Panc1 (cell line): ENCODE data around the gene IGSF21. TPM values are rescaled to one million over a fixed set of nuclear protein-coding genes. Genes with fewer than 3 reads are reported as not detected.

Source experiments
- ATAC-seq: fragments of 200-7000 bp; cut with Tn5 transposase; 2 replicates; pipeline ENCODE4 v1.9.1; 2020; ENCODE audit warnings: mild to moderate bottlenecking, moderate library complexity
- BruUV-seq: library from RNA; stranded (reverse); fragments of 400-500 nt; replicated peaks from 2 replicates; lab custom pipeline; 2021; lab: Mats Ljungman, UMichigan
- CTCF ChIA-PET: fragments of 300-600 bp; sonication (Branson Sonifier 250); formaldehyde crosslinking; loops from one replicate; lab custom pipeline; 2022; ENCODE audit warnings: antibody characterized with exemption; lab: Charles Lee
- POLR2A ChIA-PET: fragments of 300-600 bp; sonication (Branson Sonifier 250); formaldehyde crosslinking; loops from one replicate; lab custom pipeline; 2022; ENCODE audit warnings: antibody characterized with exemption; lab: Charles Lee
- DNase-seq: peaks from one replicate; pipeline ENCODE4 v3.0.0-alpha.2; 2010; ENCODE audit warnings: low read depth, low spot score
- H3K27ac ChIP-seq: 2 replicates; pipeline ENCODE4 v1.5.1; 2011; ENCODE audit warnings: mild to moderate bottlenecking, low read length, inconsistent platforms
- H3K27me3 ChIP-seq: fragments of 200-500 bp; sonication (Bioruptor generic); 2 replicates; pipeline ENCODE4 v1.6.0; 2014; ENCODE audit warnings: low read length, inconsistent platforms; ENCODE audit not compliant: control insufficient read depth, insufficient read depth
- H3K36me3 ChIP-seq: fragments of 200-500 bp; sonication (Bioruptor generic); 2 replicates; pipeline ENCODE4 v1.5.1; 2014; ENCODE audit warnings: inconsistent platforms, mild to moderate bottlenecking, low read length, moderate library complexity; ENCODE audit not compliant: control insufficient read depth, insufficient read depth
- H3K4me1 ChIP-seq: 2 replicates; pipeline ENCODE4 v1.5.1; 2011; ENCODE audit warnings: inconsistent platforms, mild to moderate bottlenecking, low read length, moderate library complexity; ENCODE audit not compliant: control insufficient read depth, insufficient read depth
- H3K4me3 ChIP-seq, 2 experiments: 2 replicates each; pipeline ENCODE4 v1.5.1; 2011 to 2012; ENCODE audit warnings: low read depth in 2 of 2, low read length in 2 of 2, mild to moderate bottlenecking in 2 of 2, inconsistent platforms in 1 of 2, moderate library complexity in 1 of 2
- H3K9me3 ChIP-seq: fragments of 200-500 bp; sonication (Bioruptor generic); 2 replicates; pipeline ENCODE4 v1.5.1; 2014; ENCODE audit warnings: low read depth, mild to moderate bottlenecking, inconsistent platforms, low read length, moderate library complexity; ENCODE audit not compliant: control insufficient read depth, insufficient read depth
- CTCF ChIP-seq: fragments of 450-650 bp; IDR thresholded peaks from 2 replicates; pipeline ENCODE4 v1.5.1; 2017; ENCODE audit warnings: mild to moderate bottlenecking
- POLR2AphosphoS5 ChIP-seq: IDR thresholded peaks from 2 replicates; pipeline ENCODE4 v1.6.1; 2012; ENCODE audit warnings: mild to moderate bottlenecking, low read depth, low read length, moderate library complexity
- REST ChIP-seq, 2 experiments: IDR thresholded peaks; 2 replicates each; pipeline ENCODE4 v1.6.1; 2011 to 2012; ENCODE audit warnings: low read depth in 2 of 2, control low read depth in 1 of 2, low read length in 1 of 2, mild to moderate bottlenecking in 1 of 2, moderate library complexity in 1 of 2; ENCODE audit not compliant: insufficient read depth in 1 of 2
- SIN3A ChIP-seq: IDR thresholded peaks from 2 replicates; pipeline ENCODE4 v1.6.1; 2012; ENCODE audit warnings: low read depth, mild to moderate bottlenecking, low read length, moderate library complexity, borderline replicate concordance; ENCODE audit not compliant: insufficient read depth
- TCF7L2 ChIP-seq: IDR thresholded peaks from 2 replicates; pipeline ENCODE4 v1.6.1; 2011; ENCODE audit warnings: mild to moderate bottlenecking, low read depth, low read length, inconsistent platforms
- in situ Hi-C: cut with HindIII; loops from 2 replicates; pipeline ENCODE4 v1.10.0; 2016; ENCODE audit warnings: low sequenced_read_pairs, low pct_unique_long_range_greater_than_20kb
- intact Hi-C: fragments of 100-400 bp; cut with micrococcal nuclease; formaldehyde crosslinking; loops from one replicate; pipeline ENCODE4 v1.10.0; 2022; ENCODE audit not compliant: unreplicated experiment
- total RNA-seq: library from RNA; stranded (reverse); gene quantifications from one replicate; pipeline ENCODE4 v1.2.1, GENCODE V29; 2021; ENCODE audit not compliant: unreplicated experiment

IGSF21 gene
- total RNA-seq, 1 experiment from 2014 or later, result not detected

GRCh38 chr1:18409609-18410237, 302.1 kb downstream of the IGSF21 start:
- POLR2A ChIA-PET, result no interaction called here
- ATAC-seq, result no peak
- H3K4me1 ChIP-seq, result no peaks in the 10 kb centered on the region
- H3K9me3 ChIP-seq, result no peaks in the 10 kb centered on the region
- in situ Hi-C loops, result no loop called here
- no peak overlapping the region for H3K4me3 ChIP-seq
- no peak for TF ChIP-seq SIN3A
- TF ChIP-seq REST (IDR thresholded peaks at IDR 0.05; ENCODE audit: insufficient read depth in 1 of 2, low read depth in 2 of 2, low read length in 1 of 2), result no peak
- no peak for TF ChIP-seq TCF7L2
- no peak for TF ChIP-seq POLR2AphosphoS5
- TF ChIP-seq CTCF, result no peak
- CTCF ChIA-PET, result no interaction called here
- H3K36me3 ChIP-seq, result no peaks in the 10 kb centered on the region
- H3K27me3 ChIP-seq, result no peaks in the 10 kb centered on the region; the same call in 1 of the 2 replicates
- no TSS peak for BruUV-seq
- intact Hi-C loops, result no loop called here
- H3K27ac ChIP-seq, result no peak overlapping the region
- DNase-seq, result no peak

- no peaks in the 10 kb centered on the region for H3K4me1 ChIP-seq
- H3K27ac ChIP-seq, result no peak overlapping the region
- no peak for DNase-seq
- no peaks in the 10 kb centered on the region for H3K9me3 ChIP-seq
- POLR2A ChIA-PET, result no interaction called here
- no peaks in the 10 kb centered on the region; the same call in 1 of the 2 replicates for H3K27me3 ChIP-seq
- in situ Hi-C loops (no loop called here), intact Hi-C loops (no loop called here)
- no peak for ATAC-seq
- no TSS peak for BruUV-seq
- no peaks in the 10 kb centered on the region for H3K36me3 ChIP-seq
- CTCF ChIA-PET, result no interaction called here
- no peak overlapping the region for H3K4me3 ChIP-seq
- no peak for TF ChIP-seq REST (IDR thresholded peaks at IDR 0.05; ENCODE audit: insufficient read depth in 1 of 2, low read depth in 2 of 2, low read length in 1 of 2)
- TF ChIP-seq TCF7L2, result no peak
- TF ChIP-seq SIN3A, result no peak
- no peak for TF ChIP-seq CTCF
- no peak for TF ChIP-seq POLR2AphosphoS5
These were observed 302.8 kb downstream of the IGSF21 start for GRCh38 chr1:18410407-18410806.
